HL-60/S4 treated with retinoic acid at 250 ng/mL for 4 days and 3 days (cell line): ENCODE measurements around the gene DOCK9.
"Not testable (repeated sequence)": the region's sequence is repeated elsewhere in the genome, so short reads cannot be mapped to it uniquely, and the experiment has no call there.

Experiments used
- in situ Hi-C: fragments of 300-500 bp; cut with MboI; formaldehyde crosslinking; loops from 2 replicates; pipeline ENCODE4 v1.7.0; 2022; ENCODE audit warnings: low sequenced_read_pairs

The DOCK9 gene

GRCh38 chr13:98828614-98829013 lies 149.2 kb downstream of the DOCK9 start:
- in situ Hi-C loops, result no loop called here

- in situ Hi-C loops, result no loop called here
Measured at GRCh38 chr13:98827449-98827848, 150.4 kb downstream of the DOCK9 start.

GRCh38 chr13:98826146-98826545 lies 151.7 kb downstream of the DOCK9 start:
- in situ Hi-C loops, result no loop called here

- in situ Hi-C loops, result no loop called here
Measured at GRCh38 chr13:98825659-98826058, 152.2 kb downstream of the DOCK9 start.

- in situ Hi-C loops, result no loop called here
Measured at GRCh38 chr13:98824376-98825160, 153.3 kb downstream of the DOCK9 start.

GRCh38 chr13:98823442-98823841 lies 154.4 kb downstream of the DOCK9 start:
- in situ Hi-C loops, result no loop called here

- in situ Hi-C loops, result no loop called here
Measured at GRCh38 chr13:98822225-98822606, 155.6 kb downstream of the DOCK9 start.

- in situ Hi-C loops, result no loop called here
Measured at GRCh38 chr13:98821372-98822224, 156.3 kb downstream of the DOCK9 start.

GRCh38 chr13:98820744-98821371 lies 157.0 kb downstream of the DOCK9 start:
- in situ Hi-C loops, result no loop called here

GRCh38 chr13:98820300-98820699 lies 157.6 kb downstream of the DOCK9 start:
- in situ Hi-C loops, result no loop called here

- in situ Hi-C loops, result no loop called here
Measured at GRCh38 chr13:98819382-98820010, 158.4 kb downstream of the DOCK9 start.

- in situ Hi-C loops, result no loop called here
Measured at GRCh38 chr13:98816406-98816805, 161.5 kb downstream of the DOCK9 start.

- in situ Hi-C loops, result no loop called here
Measured at GRCh38 chr13:98813993-98814392, 163.9 kb downstream of the DOCK9 start.

- in situ Hi-C loops, result not testable (repeated sequence)
Measured at GRCh38 chr13:98812186-98812790, 165.6 kb downstream of the DOCK9 start.

GRCh38 chr13:98810746-98811145 lies 167.1 kb downstream of the DOCK9 start:
- in situ Hi-C loops, result no loop called here

- in situ Hi-C loops, result no loop called here
Measured at GRCh38 chr13:98809345-98809777, 168.5 kb downstream of the DOCK9 start.

- in situ Hi-C loops, result no loop called here
Measured at GRCh38 chr13:98807774-98808173, 170.1 kb downstream of the DOCK9 start.

- in situ Hi-C loops, result no loop called here
Measured at GRCh38 chr13:98804336-98804855, 173.5 kb downstream of the DOCK9 start.

GRCh38 chr13:98803921-98804320 lies 173.9 kb downstream of the DOCK9 start:
- in situ Hi-C loops, result no loop called here

- in situ Hi-C loops, result no loop called here
Measured at GRCh38 chr13:98803111-98803561, 174.7 kb downstream of the DOCK9 start.
